Activated CD8-positive, alpha-beta T cell treated with anti-CD3 and anti-CD28 coated beads, Interleukin-2, amount 10 ng/mL, durations not matched to agents 7 days and 5 days (primary cell): ENCODE data around the gene ELOVL3. TPM values are rescaled to one million over a fixed set of nuclear protein-coding genes. Genes with fewer than 3 reads are reported as not detected.

Experiments used
- ATAC-seq: fragments of 150-1000 bp; cut with Tn5 transposase; one replicate; pipeline ENCODE4 v1.10.0; 2021; ENCODE audit warnings: moderate library complexity
- CTCF ChIA-PET: fragments of 350-600 bp; sonication (Branson Sonifier 250); formaldehyde crosslinking; loops from one replicate; lab custom pipeline; 2021; ENCODE audit warnings: antibody characterized with exemption; lab: Charles Lee
- POLR2A ChIA-PET: fragments of 350-600 bp; sonication (Branson Sonifier 250); formaldehyde crosslinking; loops from one replicate; lab custom pipeline; 2021; ENCODE audit warnings: antibody characterized with exemption; lab: Charles Lee
- DNase-seq: peaks from one replicate; pipeline ENCODE4 v3.0.0-alpha.2; 2020
- H3K27ac Mint-ChIP-seq: one replicate; pipeline ENCODE4 v1.8.0; 2021; ENCODE audit warnings: mild to moderate bottlenecking, mixed read lengths
- H3K27me3 Mint-ChIP-seq: one replicate; pipeline ENCODE4 v1.8.0; 2021; ENCODE audit warnings: low read depth, mixed read lengths
- H3K36me3 Mint-ChIP-seq: one replicate; pipeline ENCODE4 v1.8.0; 2021; ENCODE audit warnings: low read depth, mixed read lengths
- H3K4me1 Mint-ChIP-seq: one replicate; pipeline ENCODE4 v1.8.0; 2021; ENCODE audit warnings: low read depth, mixed read lengths
- H3K4me3 Mint-ChIP-seq: one replicate; pipeline ENCODE4 v1.8.0; 2021; ENCODE audit warnings: mild to moderate bottlenecking, mixed read lengths
- H3K9me3 Mint-ChIP-seq: one replicate; pipeline ENCODE4 v1.8.0; 2022; ENCODE audit warnings: mixed read lengths; ENCODE audit not compliant: insufficient read depth
- total RNA-seq, 2 experiments: library from RNA; stranded (reverse); gene quantifications; one replicate each; pipeline ENCODE4 v1.2.3, GENCODE V29; 2021

The ELOVL3 gene
- total RNA-seq, 2 experiments from 2014 or later, result not detected

GRCh38 chr10:102229810-102230263 lies 3.7 kb downstream of the ELOVL3 start:
- Mint-ChIP-seq H3K27me3 (peaks cover 56% of the 10 kb centered on the region), H3K4me3 (peak overlapping the region; percentile 67), H3K9me3 (no peaks in the 10 kb centered on the region), H3K27ac (no peak overlapping the region), H3K36me3 (no peaks in the 10 kb centered on the region), H3K4me1 (peaks cover 33% of the 10 kb centered on the region)
- DNase-seq, result peak; percentile 90
- ATAC-seq, result peak; percentile 52
- POLR2A ChIA-PET, result interaction anchor here (0.6 to 1.4 kb wide), 2 partner anchors 16 to 513 kb away, joined by 3 to 6 read pairs; partner anchors contain the start of gene GBF1
- CTCF ChIA-PET, result interaction anchor here (0.7 to 23.0 kb wide), 57 partner anchors 10 to 514 kb away, joined by 3 to 742 read pairs (median 7); partner anchors contain the start of genes ACTR1A, C10orf95, CUEDC2 and FBXL15

DNA sequence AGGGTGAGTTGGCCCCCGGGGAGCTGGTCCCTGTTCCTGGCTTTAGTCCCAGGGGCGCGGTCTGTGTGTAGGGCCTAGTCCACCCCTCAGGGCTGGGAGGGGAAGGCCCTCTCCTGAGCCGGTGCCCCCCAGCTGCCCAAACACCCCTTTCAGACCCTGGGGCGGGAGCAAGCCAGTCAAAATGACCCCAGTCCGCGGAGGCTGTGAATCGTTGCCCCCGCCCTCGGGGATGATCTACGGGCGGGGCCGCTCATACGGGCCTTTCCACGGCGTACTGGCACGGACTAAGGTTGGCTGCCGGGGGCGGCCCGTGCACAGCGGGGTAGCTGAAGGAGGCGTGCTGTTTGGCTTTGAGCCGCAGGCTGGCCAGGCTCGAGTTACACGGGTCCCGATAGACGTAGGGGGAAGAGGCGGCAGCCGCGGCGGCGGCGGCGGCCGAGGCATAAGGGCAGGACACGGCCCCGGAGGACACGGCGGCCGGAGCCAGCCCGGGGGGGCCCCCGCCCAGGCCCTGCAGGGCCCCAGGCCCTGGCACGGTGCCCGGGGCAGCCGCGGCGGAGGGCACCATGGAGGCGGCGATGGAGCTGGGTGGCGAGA lies 4.3 kb downstream of the ELOVL3 start:
- POLR2A ChIA-PET, result interaction anchor here (1.4 kb wide), 1 partner anchor 15 kb away, joined by 6 read pairs; the partner anchor contains the start of gene GBF1
- Mint-ChIP-seq H3K27me3 (peaks cover 59% of the 10 kb centered on the region), H3K4me3 (peak overlapping the region; percentile 67), H3K4me1 (peaks cover 33% of the 10 kb centered on the region), H3K27ac (no peak overlapping the region), H3K36me3 (no peaks in the 10 kb centered on the region), H3K9me3 (no peaks in the 10 kb centered on the region)
- CTCF ChIA-PET, result interaction anchor here (0.8 to 23.0 kb wide), 62 partner anchors 10 to 513 kb away, joined by 3 to 742 read pairs (median 7); partner anchors contain the start of genes ACTR1A, C10orf95, FBXL15 and GBF1
- DNase-seq (no peak), ATAC-seq (peak; percentile 8)

DNA sequence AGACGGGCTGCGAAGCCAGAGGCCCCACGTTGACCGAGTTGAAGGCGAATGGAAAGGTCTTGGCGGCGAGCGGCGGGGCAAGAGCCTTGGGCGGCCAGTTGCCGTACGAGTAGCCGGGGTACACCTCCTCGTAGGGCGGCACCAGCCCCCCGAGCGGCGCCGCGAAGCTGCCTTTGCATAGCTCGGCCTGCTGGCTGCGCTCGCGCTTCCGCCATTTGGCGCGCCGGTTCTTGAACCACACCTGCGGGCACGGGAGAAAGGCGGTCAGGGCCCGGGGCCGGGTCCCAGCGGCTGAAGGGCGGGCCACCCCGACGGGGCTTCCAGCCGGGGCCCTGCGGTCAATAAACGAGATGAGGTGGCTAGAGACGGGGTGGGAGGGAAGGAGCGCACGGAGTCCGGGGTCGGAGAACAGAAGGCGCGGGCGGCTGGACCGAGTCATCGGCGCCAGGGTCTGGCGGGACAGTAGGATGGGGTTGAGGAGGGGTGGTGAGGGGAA lies 4.8 kb downstream of the ELOVL3 start:
- ChIA-PET CTCF (interaction anchor here (0.7 to 23.0 kb wide), 57 partner anchors 9 to 390 kb away, joined by 3 to 742 read pairs (median 7); partner anchors contain the start of genes ACTR1A, C10orf95, FBXL15 and GBF1), POLR2A (interaction anchor here (1.4 kb wide), 2 partner anchors 15 to 165 kb away, joined by 6 read pairs; partner anchors contain the start of genes GBF1 and NFKB2)
- Mint-ChIP-seq H3K36me3 (no peaks in the 10 kb centered on the region), H3K4me3 (peak overlapping the region; percentile 63), H3K27me3 (peaks cover 63% of the 10 kb centered on the region), H3K9me3 (no peaks in the 10 kb centered on the region), H3K27ac (no peak overlapping the region), H3K4me1 (peaks cover 29% of the 10 kb centered on the region)
- ATAC-seq (peak; percentile 11), DNase-seq (peak; percentile 61)

- ATAC-seq, result peak; percentile 70
- Mint-ChIP-seq H3K27me3 (peaks cover 63% of the 10 kb centered on the region), H3K27ac (no peak overlapping the region), H3K4me1 (peaks cover 21% of the 10 kb centered on the region), H3K36me3 (no peaks in the 10 kb centered on the region), H3K4me3 (peak overlapping the region; percentile 63), H3K9me3 (no peaks in the 10 kb centered on the region)
- peak; percentile 80 for DNase-seq
- CTCF ChIA-PET, result interaction anchor here (0.6 to 23.0 kb wide), 67 partner anchors 8 to 404 kb away, joined by 3 to 742 read pairs (median 5); partner anchors contain the start of genes ACTR1A, C10orf95, FBXL15 and GBF1
- POLR2A ChIA-PET, result interaction anchor here (0.9 to 1.4 kb wide), 4 partner anchors 14 to 168 kb away, joined by 3 to 6 read pairs (median 6); partner anchors contain the start of genes GBF1 and NFKB2
These were observed 5.5 kb downstream of the ELOVL3 start for GRCh38 chr10:102231357-102232318.

DNA sequence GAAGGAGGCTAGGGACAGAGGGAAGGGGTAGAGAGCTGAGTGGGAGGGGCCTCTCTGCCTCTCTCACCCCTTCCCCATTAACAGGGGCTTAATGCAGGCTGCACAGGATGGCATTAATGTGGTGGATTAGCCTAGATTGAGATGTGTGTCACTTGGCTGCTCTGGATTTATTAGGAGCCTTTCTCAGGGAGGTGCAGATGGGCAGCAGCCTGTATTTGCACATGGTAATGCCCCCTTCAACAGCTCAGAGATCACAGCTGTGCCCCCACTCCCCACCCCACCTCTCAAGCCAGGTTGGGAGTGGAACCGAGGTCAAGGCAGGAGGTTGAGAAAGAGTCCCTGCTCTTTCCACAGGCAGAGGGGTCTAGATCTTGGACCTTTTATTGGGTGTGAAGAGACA lies 7.9 kb downstream of the ELOVL3 start:
- ChIA-PET CTCF (interaction anchor here (1.4 to 23.0 kb wide), 3 partner anchors 45 to 245 kb away, joined by 3 to 742 read pairs (median 9); no protein-coding TSS in a partner anchor), POLR2A (no interaction called here)
- H3K4me3 Mint-ChIP-seq, result no peak overlapping the region
- H3K27ac Mint-ChIP-seq, result no peak overlapping the region
- H3K9me3 Mint-ChIP-seq, result no peaks in the 10 kb centered on the region
- peaks cover 19% of the 10 kb centered on the region for H3K4me1 Mint-ChIP-seq
- H3K36me3 Mint-ChIP-seq, result no peaks in the 10 kb centered on the region
- peaks cover 60% of the 10 kb centered on the region for H3K27me3 Mint-ChIP-seq
- DNase-seq, result no peak
- no peak for ATAC-seq

- no peak for DNase-seq
- POLR2A ChIA-PET, result no interaction called here
- H3K27me3 Mint-ChIP-seq, result peaks cover 62% of the 10 kb centered on the region
These were observed 8.9 kb downstream of the ELOVL3 start for GRCh38 chr10:102234888-102235597.

GRCh38 chr10:102235598-102235920 lies 9.5 kb downstream of the ELOVL3 start:
- Mint-ChIP-seq H3K9me3 (no peaks in the 10 kb centered on the region), H3K36me3 (no peaks in the 10 kb centered on the region), H3K4me1 (peaks cover 13% of the 10 kb centered on the region), H3K4me3 (no peak overlapping the region), H3K27me3 (peaks cover 65% of the 10 kb centered on the region), H3K27ac (no peak overlapping the region)
- ATAC-seq (no peak), DNase-seq (no peak)
- ChIA-PET POLR2A (no interaction called here), CTCF (interaction anchor here (0.7 to 23.0 kb wide), 4 partner anchors 46 to 164 kb away, joined by 3 to 742 read pairs (median 8); no protein-coding TSS in a partner anchor)

More at GRCh38 chr10:102234888-102235597, 8.9 kb downstream of the ELOVL3 start:
- peaks cover 13% of the 10 kb centered on the region for H3K4me1 Mint-ChIP-seq
- H3K9me3 Mint-ChIP-seq, result no peaks in the 10 kb centered on the region
- CTCF ChIA-PET, result interaction anchor here (0.7 to 23.0 kb wide), 8 partner anchors 12 to 349 kb away, joined by 3 to 742 read pairs (median 3); no protein-coding TSS in a partner anchor
- no peak for ATAC-seq
- H3K36me3 Mint-ChIP-seq, result no peaks in the 10 kb centered on the region
- no peak overlapping the region for H3K4me3 Mint-ChIP-seq
- no peak overlapping the region for H3K27ac Mint-ChIP-seq

GRCh38 chr10:102236006-102236405 lies 9.9 kb downstream of the ELOVL3 start:
- DNase-seq, result no peak
- ChIA-PET CTCF (interaction anchor here (0.7 to 23.0 kb wide), 3 partner anchors 66 to 163 kb away, joined by 3 to 742 read pairs (median 6); no protein-coding TSS in a partner anchor), POLR2A (interaction anchor here (1.5 kb wide), 1 partner anchor 9 kb away, joined by 5 read pairs; the partner anchor contains the start of gene GBF1)
- Mint-ChIP-seq H3K27me3 (peaks cover 68% of the 10 kb centered on the region), H3K4me3 (no peak overlapping the region), H3K36me3 (no peaks in the 10 kb centered on the region), H3K4me1 (peaks cover 15% of the 10 kb centered on the region), H3K9me3 (no peaks in the 10 kb centered on the region), H3K27ac (no peak overlapping the region)
- ATAC-seq, result no peak

- no peak for ATAC-seq
- no peak overlapping the region for H3K27ac Mint-ChIP-seq
- H3K4me3 Mint-ChIP-seq, result no peak overlapping the region
- H3K27me3 Mint-ChIP-seq, result peaks cover 71% of the 10 kb centered on the region
- H3K4me1 Mint-ChIP-seq, result peaks cover 15% of the 10 kb centered on the region
- no peaks in the 10 kb centered on the region for H3K36me3 Mint-ChIP-seq
- ChIA-PET CTCF (interaction anchor here (0.7 to 23.0 kb wide), 4 partner anchors 7 to 162 kb away, joined by 3 to 742 read pairs (median 34); no protein-coding TSS in a partner anchor), POLR2A (interaction anchor here (1.5 kb wide), 1 partner anchor 7 kb away, joined by 5 read pairs; the partner anchor contains the start of gene GBF1)
- no peaks in the 10 kb centered on the region for H3K9me3 Mint-ChIP-seq
- no peak for DNase-seq
These were observed 11.7 kb downstream of the ELOVL3 start for GRCh38 chr10:102237711-102238252.

DNA sequence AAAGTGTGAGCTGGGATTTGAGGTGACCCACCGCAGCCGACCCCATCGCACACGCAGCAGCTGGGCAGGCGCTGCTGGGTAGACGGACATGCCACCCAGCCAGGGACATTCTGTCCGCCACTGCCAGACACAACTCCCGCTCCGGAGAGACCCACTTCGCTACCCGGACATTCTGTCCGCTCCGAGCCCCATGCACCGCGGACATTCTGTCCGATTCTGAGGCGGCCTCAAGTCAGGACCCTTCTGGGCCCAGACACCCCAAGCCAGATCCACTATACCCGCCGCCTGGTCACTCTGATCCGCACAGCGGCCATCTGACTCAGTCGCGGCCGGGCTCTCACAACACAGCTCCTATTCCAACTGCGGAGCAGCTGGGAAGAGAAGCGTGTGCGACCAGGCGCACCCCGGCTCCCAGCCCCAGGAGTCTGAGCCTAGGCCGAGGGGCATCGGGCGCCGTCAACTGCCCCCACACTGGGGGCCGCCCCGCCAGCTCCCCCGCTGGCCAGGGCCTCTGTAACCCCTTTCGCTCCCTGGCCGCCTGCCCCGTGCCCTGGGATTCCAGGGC lies 14.4 kb downstream of the ELOVL3 start:
- POLR2A ChIA-PET, result interaction anchor here (2.1 kb wide), 1 partner anchor 154 kb away, joined by 7 read pairs; the partner anchor contains the start of gene NFKB2
- Mint-ChIP-seq H3K9me3 (no peaks in the 10 kb centered on the region), H3K27me3 (peaks cover 57% of the 10 kb centered on the region), H3K36me3 (no peaks in the 10 kb centered on the region), H3K27ac (no peak overlapping the region), H3K4me3 (peak overlapping the region; percentile 32), H3K4me1 (peaks cover 24% of the 10 kb centered on the region)
- ATAC-seq (no peak), DNase-seq (no peak)
- CTCF ChIA-PET, result interaction anchor here (1.1 to 23.0 kb wide), 5 partner anchors 9 to 153 kb away, joined by 5 to 742 read pairs (median 8); no protein-coding TSS in a partner anchor
